Measurements from ENCODE around the gene S100A7.
"Not testable (repeated sequence)": the region's sequence is repeated elsewhere in the genome, so short reads cannot be mapped to it uniquely, and the experiment has no call there.

The S100A7 gene

GRCh38 chr1:153417136-153417888 is 43.1 kb downstream of the S100A7 start:
- Histone ChIP-seq H3K79me2 (ENCODE audit: control insufficient read depth, low read length) (no peaks in the 10 kb centered on the region), H3F3A (ENCODE audit: control insufficient read depth, insufficient read depth) (no peaks in the 10 kb centered on the region), H3K4me3 (ENCODE audit: low read length) (no peak overlapping the region), H3K9me2 (replicated peaks; ENCODE audit: control insufficient read depth, low read length) (no peaks in the 10 kb centered on the region), H3K9me3 (ENCODE audit: control insufficient read depth, insufficient read depth, low read length) (no peaks in the 10 kb centered on the region), H3K4me2 (ENCODE audit: low read length) (no peak overlapping the region), H3K27me3 (ENCODE audit: control insufficient read depth, low read length) (no peaks in the 10 kb centered on the region), H3K4me1 (ENCODE audit: control insufficient read depth, low read length) (peaks cover 6% of the 10 kb centered on the region), H3K27ac (ENCODE audit: low read depth, low read length) (no peak overlapping the region), H4K20me1 (ENCODE audit: control insufficient read depth, insufficient read depth, low read depth, low read length) (no peaks in the 10 kb centered on the region), H3K36me3 (ENCODE audit: control insufficient read depth, low read length) (no peaks in the 10 kb centered on the region)
- no peak for TF ChIP-seq CTCF (IDR thresholded peaks at IDR 0.05; ENCODE audit: low read depth, low read length, poor library complexity, severe bottlenecking)
- no peak for TF ChIP-seq EZH2phosphoT487 (IDR thresholded peaks at IDR 0.05; ENCODE audit: borderline replicate concordance, low read length)

- Histone ChIP-seq H3K4me3 (ENCODE audit: low read length) (no peak within 1 kb of the TSS), H3F3A (ENCODE audit: control insufficient read depth, insufficient read depth) (no peaks in the 10 kb centered on the region), H3K9me3 (ENCODE audit: control insufficient read depth, insufficient read depth, low read length) (no peaks in the 10 kb centered on the region), H3K4me1 (ENCODE audit: control insufficient read depth, low read length) (peaks cover 6% of the 10 kb centered on the region), H3K4me2 (ENCODE audit: low read length) (no peak within 1 kb of the TSS), H3K36me3 (ENCODE audit: control insufficient read depth, low read length) (no peaks in the 10 kb centered on the region), H3K27ac (ENCODE audit: low read depth, low read length) (no peak within 1 kb of the TSS), H3K9me2 (replicated peaks; ENCODE audit: control insufficient read depth, low read length) (no peaks in the 10 kb centered on the region), H4K20me1 (ENCODE audit: control insufficient read depth, insufficient read depth, low read depth, low read length) (no peaks in the 10 kb centered on the region), H3K79me2 (ENCODE audit: control insufficient read depth, low read length) (no peaks in the 10 kb centered on the region), H3K27me3 (ENCODE audit: control insufficient read depth, low read length) (no peaks in the 10 kb centered on the region)
- TF ChIP-seq EZH2phosphoT487 (IDR thresholded peaks at IDR 0.05; ENCODE audit: borderline replicate concordance, low read length): no peak
- no peak for TF ChIP-seq CTCF (IDR thresholded peaks at IDR 0.05; ENCODE audit: low read depth, low read length, poor library complexity, severe bottlenecking)
Measured at GRCh38 chr1:153415850-153416570, 44.4 kb downstream of the S100A7 start, which contains the start of gene S100A7A. TSS of gene S100A7A (plus strand) at chr1:153416520. CDS start at chr1:153418083, 1,563 bp downstream.

- not testable (repeated sequence) for H3F3A ChIP-seq (ENCODE audit: control insufficient read depth, insufficient read depth); H3K79me2 ChIP-seq (ENCODE audit: control insufficient read depth, low read length); H3K9me3 ChIP-seq (ENCODE audit: control insufficient read depth, insufficient read depth, low read length); H3K27me3 ChIP-seq (ENCODE audit: control insufficient read depth, low read length); H3K27ac ChIP-seq (ENCODE audit: low read depth, low read length); H3K36me3 ChIP-seq (ENCODE audit: control insufficient read depth, low read length); H3K4me3 ChIP-seq (ENCODE audit: low read length); H3K9me2 ChIP-seq (replicated peaks; ENCODE audit: control insufficient read depth, low read length); H4K20me1 ChIP-seq (ENCODE audit: control insufficient read depth, insufficient read depth, low read depth, low read length); H3K4me2 ChIP-seq (ENCODE audit: low read length); H3K4me1 ChIP-seq (ENCODE audit: control insufficient read depth, low read length)
Measured at GRCh38 chr1:153413961-153414360, 46.5 kb downstream of the S100A7 start.

Measured in DOHH2 (cell line).